Ovary (tissue), 3 donors: ENCODE results near the gene NFIC.

Experiments used
- EP300 ChIP-seq: sonication (generic); formaldehyde crosslinking; IDR thresholded peaks from one replicate; pipeline ENCODE4 v1.6.1; 2017; ENCODE audit warnings: antibody characterized with exemption
- POLR2A ChIP-seq: fragments of 450-650 bp; IDR thresholded peaks from one replicate; pipeline ENCODE4 v1.6.1; 2017; ENCODE audit warnings: antibody characterized with exemption, mild to moderate bottlenecking, moderate library complexity
- TF ChIP-seq, protein P1 (sequence below), 3 donors: fragments of 450-650 bp in 2 of 3; fragments of 200-600 bp in 1 of 3; IDR thresholded peaks; one replicate each; pipeline versions ENCODE4 v1.5.1 to v1.8.0; 2016 to 2022; ENCODE audit warnings: antibody characterized with exemption in 3 of 3, mild to moderate bottlenecking in 1 of 3
- donor health status: DM: no; HTN: no; CAD: no.

DNA sequence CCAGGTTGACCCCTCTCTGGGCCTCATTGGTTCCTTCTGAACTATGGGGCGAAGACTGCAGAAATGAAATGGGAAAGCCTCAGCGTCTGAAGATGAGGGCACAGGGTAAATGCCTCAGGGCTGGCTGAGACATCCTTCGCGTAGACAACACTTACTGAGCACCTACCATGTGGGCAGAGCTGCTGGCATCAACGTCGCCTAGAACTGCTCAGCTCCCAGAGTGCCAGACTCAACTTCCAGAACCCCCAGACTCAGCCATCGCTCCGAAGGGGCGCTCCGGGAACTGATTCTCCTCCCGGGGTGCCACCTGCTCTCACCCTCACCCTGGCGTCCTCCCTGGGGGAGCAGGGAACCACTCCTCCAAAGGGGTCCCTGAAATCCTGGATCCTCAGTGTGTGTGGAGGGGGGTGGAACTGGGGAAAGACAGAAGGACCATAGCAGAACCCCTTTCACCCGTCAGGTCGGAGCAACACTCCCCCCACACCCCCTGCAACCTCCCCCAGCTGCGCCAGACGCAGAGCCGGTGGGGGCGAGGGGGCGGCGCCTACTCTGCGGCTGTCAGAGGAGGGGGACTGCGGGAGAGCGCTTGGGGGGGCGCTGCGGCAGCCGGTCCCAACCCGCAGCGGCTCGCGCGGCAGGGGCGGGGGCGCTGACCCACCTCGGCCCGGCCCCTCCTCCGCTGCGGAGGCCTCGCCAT, 8.2 kb upstream of the NFIC start:
- TF ChIP-seq, protein P1, sequence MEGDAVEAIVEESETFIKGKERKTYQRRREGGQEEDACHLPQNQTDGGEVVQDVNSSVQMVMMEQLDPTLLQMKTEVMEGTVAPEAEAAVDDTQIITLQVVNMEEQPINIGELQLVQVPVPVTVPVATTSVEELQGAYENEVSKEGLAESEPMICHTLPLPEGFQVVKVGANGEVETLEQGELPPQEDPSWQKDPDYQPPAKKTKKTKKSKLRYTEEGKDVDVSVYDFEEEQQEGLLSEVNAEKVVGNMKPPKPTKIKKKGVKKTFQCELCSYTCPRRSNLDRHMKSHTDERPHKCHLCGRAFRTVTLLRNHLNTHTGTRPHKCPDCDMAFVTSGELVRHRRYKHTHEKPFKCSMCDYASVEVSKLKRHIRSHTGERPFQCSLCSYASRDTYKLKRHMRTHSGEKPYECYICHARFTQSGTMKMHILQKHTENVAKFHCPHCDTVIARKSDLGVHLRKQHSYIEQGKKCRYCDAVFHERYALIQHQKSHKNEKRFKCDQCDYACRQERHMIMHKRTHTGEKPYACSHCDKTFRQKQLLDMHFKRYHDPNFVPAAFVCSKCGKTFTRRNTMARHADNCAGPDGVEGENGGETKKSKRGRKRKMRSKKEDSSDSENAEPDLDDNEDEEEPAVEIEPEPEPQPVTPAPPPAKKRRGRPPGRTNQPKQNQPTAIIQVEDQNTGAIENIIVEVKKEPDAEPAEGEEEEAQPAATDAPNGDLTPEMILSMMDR (IDR thresholded peaks at IDR 0.05), result no peak
- TF ChIP-seq POLR2A, result no peak
- no peak for TF ChIP-seq EP300
